ENCODE data around the gene CERT1.

Gene CERT1

DNA sequence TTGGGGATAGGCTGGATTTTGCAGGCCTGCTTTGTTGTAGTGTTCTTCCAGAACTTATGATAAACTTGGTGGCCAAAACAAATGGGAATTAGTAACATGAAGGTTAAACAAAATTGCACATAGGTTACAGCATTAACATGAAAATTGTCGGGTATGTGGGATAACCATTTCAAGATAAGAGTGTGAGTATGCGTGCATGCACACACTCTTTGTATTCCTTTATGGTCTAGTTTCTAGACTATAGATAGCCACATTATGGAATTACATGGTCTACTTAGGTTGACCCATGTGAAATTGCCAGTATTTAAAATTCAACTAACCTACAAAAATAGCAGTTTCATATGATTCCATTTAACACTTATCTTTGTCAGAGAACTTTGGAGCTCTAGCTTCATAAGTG is 173.0 kb downstream of the CERT1 start:
- Histone ChIP-seq H2AFZ (ENCODE audit: low read depth, low read length) (no peak overlapping the region), H3K14ac (ENCODE audit: low read length in 2 of 2) (no peak overlapping the region), H3K23ac (ENCODE audit: low read length in 2 of 2) (no peak overlapping the region), H3K27me3 (ENCODE audit: control insufficient read depth in 1 of 2, insufficient read depth in 1 of 2, low read length in 2 of 2) (no peaks in the 10 kb centered on the region), H3K27ac (ENCODE audit: low read length, poor library complexity, severe bottlenecking) (peak overlapping the region; percentile 20), H3K4me3 (ENCODE audit: insufficient read depth in 1 of 2, low read depth in 1 of 2, low read length in 2 of 2) (peak overlapping the region in 1 of 2 experiments; percentile 84), H3K36me3 (ENCODE audit: control insufficient read depth in 1 of 2, insufficient read depth in 2 of 2, low read depth in 1 of 2, low read length in 2 of 2) (peaks cover 5 to 6% of the 10 kb centered on the region in 2 experiments), H3K4me1 (ENCODE audit: control insufficient read depth, insufficient read depth, low read depth, low read length) (peaks cover 2% of the 10 kb centered on the region), H3K9ac (ENCODE audit: low read length) (peak overlapping the region; percentile 91), H2BK120ac (ENCODE audit: low read depth, low read length) (no peak overlapping the region), H2BK15ac (ENCODE audit: low read depth, poor library complexity, severe bottlenecking) (no peak overlapping the region), H4K91ac (ENCODE audit: low read length) (no peak overlapping the region), H3K79me1 (replicated peaks; ENCODE audit: low read length, poor library complexity, severe bottlenecking) (no peaks in the 10 kb centered on the region), H2BK5ac (ENCODE audit: low read depth, low read length, poor library complexity, severe bottlenecking) (no peak overlapping the region), H2BK12ac (ENCODE audit: low read length in 2 of 2) (no peak overlapping the region), H3K4ac (ENCODE audit: low read depth in 1 of 2, low read length in 2 of 2) (no peak overlapping the region), H3K4me2 (ENCODE audit: low read length, poor library complexity, severe bottlenecking) (peak overlapping the region; percentile 45), H3K9me3 (ENCODE audit: control insufficient read depth, low read length) (no peaks in the 10 kb centered on the region), H2AK5ac (ENCODE audit: low read length, severe bottlenecking) (no peak overlapping the region), H3K18ac (ENCODE audit: low read depth in 1 of 2, low read length in 2 of 2) (no peak overlapping the region), H4K8ac (ENCODE audit: low read length) (no peak overlapping the region)
- DNase-seq = peak; percentile 11
- WGBS = 17% methylated on average over 1 of the region's 2 CpGs

- Histone ChIP-seq H2BK120ac (ENCODE audit: low read depth, low read length) (peak overlapping the region; percentile 97), H3K18ac (ENCODE audit: low read depth in 1 of 2, low read length in 2 of 2) (peak overlapping the region; percentile 95 to 98), H3K79me1 (replicated peaks; ENCODE audit: low read length, poor library complexity, severe bottlenecking) (no peaks in the 10 kb centered on the region), H3K4me3 (ENCODE audit: insufficient read depth in 1 of 2, low read depth in 1 of 2, low read length in 2 of 2) (peak overlapping the region; percentile 84 to 93), H3K9ac (ENCODE audit: low read length) (peak overlapping the region; percentile 91), H2BK15ac (ENCODE audit: low read depth, poor library complexity, severe bottlenecking) (peak overlapping the region; percentile 93), H2AK5ac (ENCODE audit: low read length, severe bottlenecking) (no peak overlapping the region), H3K4me1 (ENCODE audit: control insufficient read depth, insufficient read depth, low read depth, low read length) (no peaks in the 10 kb centered on the region), H4K8ac (ENCODE audit: low read length) (peak overlapping the region; percentile 64), H4K91ac (ENCODE audit: low read length) (peak overlapping the region; percentile 97), H2BK5ac (ENCODE audit: low read depth, low read length, poor library complexity, severe bottlenecking) (peak overlapping the region; percentile 87), H3K27ac (ENCODE audit: low read length, poor library complexity, severe bottlenecking) (peak overlapping the region; percentile 80), H3K14ac (ENCODE audit: low read length in 2 of 2) (peak overlapping the region; percentile 80 to 97), H3K36me3 (ENCODE audit: control insufficient read depth in 1 of 2, insufficient read depth in 2 of 2, low read depth in 1 of 2, low read length in 2 of 2) (peaks cover 0 to 5% of the 10 kb centered on the region in 2 experiments), H3K23ac (ENCODE audit: low read length in 2 of 2) (peak overlapping the region in 1 of 2 experiments; percentile 10), H3K4ac (ENCODE audit: low read depth in 1 of 2, low read length in 2 of 2) (peak overlapping the region; percentile 75 to 100), H3K27me3 (ENCODE audit: control insufficient read depth in 1 of 2, insufficient read depth in 1 of 2, low read length in 2 of 2) (no peaks in the 10 kb centered on the region), H2BK12ac (ENCODE audit: low read length in 2 of 2) (peak overlapping the region; percentile 90 to 93), H2AFZ (ENCODE audit: low read depth, low read length) (no peak overlapping the region), H3K4me2 (ENCODE audit: low read length, poor library complexity, severe bottlenecking) (peak overlapping the region; percentile 45), H3K9me3 (ENCODE audit: control insufficient read depth, low read length) (no peaks in the 10 kb centered on the region)
- WGBS = under 1% methylated on average over 46 of the region's 50 CpGs
- no peak for DNase-seq
Measured at GRCh38 chr5:75337366-75338021, 173.9 kb downstream of the CERT1 start.

GRCh38 chr5:75336615-75337336 is 174.7 kb downstream of the CERT1 start, which contains the start of gene HMGCR:
Gene HMGCR (plus strand): TSS chr5:75337220. CDS start chr5:75342606, 5,386 bp downstream.
- Histone ChIP-seq H2BK120ac (ENCODE audit: low read depth, low read length) (peak within 1 kb of the TSS; percentile 97), H3K27ac (ENCODE audit: low read length, poor library complexity, severe bottlenecking) (peak within 1 kb of the TSS; percentile 96), H4K91ac (ENCODE audit: low read length) (peak within 1 kb of the TSS; percentile 97), H2BK12ac (ENCODE audit: low read length in 2 of 2) (peak within 1 kb of the TSS; percentile 90 to 93), H2BK5ac (ENCODE audit: low read depth, low read length, poor library complexity, severe bottlenecking) (peak within 1 kb of the TSS; percentile 87), H3K79me1 (replicated peaks; ENCODE audit: low read length, poor library complexity, severe bottlenecking) (no peaks in the 10 kb centered on the region), H2BK15ac (ENCODE audit: low read depth, poor library complexity, severe bottlenecking) (peak within 1 kb of the TSS; percentile 93), H3K4ac (ENCODE audit: low read depth in 1 of 2, low read length in 2 of 2) (peak within 1 kb of the TSS; percentile 75 to 100), H3K4me3 (ENCODE audit: insufficient read depth in 1 of 2, low read depth in 1 of 2, low read length in 2 of 2) (peak within 1 kb of the TSS; percentile 84 to 93), H2AFZ (ENCODE audit: low read depth, low read length) (peak within 1 kb of the TSS; percentile 77), H3K14ac (ENCODE audit: low read length in 2 of 2) (peak within 1 kb of the TSS; percentile 80 to 97), H3K4me1 (ENCODE audit: control insufficient read depth, insufficient read depth, low read depth, low read length) (no peaks in the 10 kb centered on the region), H3K4me2 (ENCODE audit: low read length, poor library complexity, severe bottlenecking) (peak within 1 kb of the TSS; percentile 84), H3K36me3 (ENCODE audit: control insufficient read depth in 1 of 2, insufficient read depth in 2 of 2, low read depth in 1 of 2, low read length in 2 of 2) (peaks cover 0 to 5% of the 10 kb centered on the region in 2 experiments), H3K9me3 (ENCODE audit: control insufficient read depth, low read length) (no peaks in the 10 kb centered on the region), H3K27me3 (ENCODE audit: control insufficient read depth in 1 of 2, insufficient read depth in 1 of 2, low read length in 2 of 2) (no peaks in the 10 kb centered on the region), H3K18ac (ENCODE audit: low read depth in 1 of 2, low read length in 2 of 2) (peak within 1 kb of the TSS; percentile 95 to 98), H2AK5ac (ENCODE audit: low read length, severe bottlenecking) (no peak within 1 kb of the TSS), H3K23ac (ENCODE audit: low read length in 2 of 2) (peak within 1 kb of the TSS in 1 of 2 experiments; percentile 85), H3K9ac (ENCODE audit: low read length) (peak within 1 kb of the TSS; percentile 91), H4K8ac (ENCODE audit: low read length) (peak within 1 kb of the TSS; percentile 64)
- under 1% methylated on average over 55 of the region's 56 CpGs for WGBS
- DNase-seq = peak; percentile 100
